Erythroblast (primary cell): ENCODE measurements around the gene AKAP3.

Source experiments
- GATA1 ChIP-seq: IDR thresholded peaks from 2 replicates; pipeline ENCODE4 v1.6.1; 2011; ENCODE audit warnings: low read depth, mild to moderate bottlenecking, control low read depth, low read length, moderate library complexity
- POLR2A ChIP-seq: IDR thresholded peaks from 2 replicates; pipeline ENCODE4 v1.6.1; 2011; ENCODE audit warnings: mild to moderate bottlenecking, low read length

GRCh38 chr12:4587108-4587507, 61.7 kb downstream of the AKAP3 start:
- no peak for TF ChIP-seq POLR2A
- no peak for TF ChIP-seq GATA1
